Measurements from ENCODE around the gene MAPKAPK5.
A peak's percentile ranks its signal among the peaks of the same experiment; 100 is the strongest.
"Not testable (repeated sequence)": the region's sequence is repeated elsewhere in the genome, so short reads cannot be mapped to it uniquely, and the experiment has no call there.

MAPKAPK5 gene

DNA sequence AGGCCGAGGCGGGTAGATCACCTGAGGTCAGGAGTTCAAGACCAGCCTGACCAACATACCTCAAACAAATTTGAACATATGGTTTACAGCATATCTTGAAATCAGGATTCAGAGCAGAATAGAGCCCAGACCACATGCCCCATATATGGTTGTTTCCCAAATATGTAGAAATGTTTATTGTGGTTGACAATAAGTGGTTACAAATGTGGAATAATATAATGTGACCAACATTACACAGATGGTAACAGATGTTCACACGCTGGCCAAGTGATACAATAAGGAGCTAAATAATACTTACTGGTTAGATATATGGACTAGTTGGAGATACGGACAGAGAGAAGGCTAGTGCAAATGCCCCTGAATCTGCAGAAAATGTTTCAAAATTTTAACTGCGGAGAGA lies 85.3 kb downstream of the MAPKAPK5 start:
- Histone ChIP-seq H3K36me3 (ENCODE audit: control insufficient read depth in 2 of 2, insufficient read depth in 2 of 2, low read length in 2 of 2) (no peaks in the 10 kb centered on the region), H3K4me3 (ENCODE audit: low read length in 2 of 2) (no peak overlapping the region), H3K27ac (ENCODE audit: low read length) (no peak overlapping the region), H3K27me3 (ENCODE audit: control insufficient read depth in 1 of 2, insufficient read depth in 2 of 2, low read length in 2 of 2) (no peaks in the 10 kb centered on the region), H3K9ac (ENCODE audit: low read length in 2 of 2) (no peak overlapping the region), H3K4me1 (ENCODE audit: control insufficient read depth, insufficient read depth, low read length) (no peaks in the 10 kb centered on the region), H3K9me3 (ENCODE audit: control insufficient read depth in 2 of 2, low read length in 2 of 2) (no peaks in the 10 kb centered on the region)

DNA sequence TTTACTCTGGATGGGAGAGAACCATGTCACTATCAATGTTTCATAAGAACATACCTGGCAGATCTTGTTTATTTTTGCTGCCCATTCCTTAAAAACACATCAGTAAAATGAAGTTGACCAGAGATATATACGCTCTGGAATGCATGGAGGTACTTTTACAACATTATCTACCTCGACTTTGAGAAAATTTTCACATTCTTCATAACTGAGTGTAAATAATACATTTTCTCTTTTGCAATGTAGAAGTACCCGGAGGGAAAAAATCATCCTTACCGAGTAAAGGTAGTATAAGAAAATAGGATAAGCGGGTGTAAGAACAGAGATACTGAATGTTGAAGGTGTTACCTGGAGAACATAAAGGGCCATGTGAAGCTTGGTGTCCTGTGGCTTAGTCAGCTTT lies 90.2 kb downstream of the MAPKAPK5 start:
- H3K27me3 ChIP-seq (ENCODE audit: control insufficient read depth in 1 of 2, insufficient read depth in 2 of 2, low read length in 2 of 2): no peaks in the 10 kb centered on the region
- H3K9ac ChIP-seq (ENCODE audit: low read length in 2 of 2): no peak overlapping the region
- H3K4me3 ChIP-seq (ENCODE audit: low read length in 2 of 2): no peak overlapping the region
- H3K36me3 ChIP-seq (ENCODE audit: control insufficient read depth in 2 of 2, insufficient read depth in 2 of 2, low read length in 2 of 2): no peaks in the 10 kb centered on the region
- no peak overlapping the region for H3K27ac ChIP-seq (ENCODE audit: low read length)
- H3K9me3 ChIP-seq (ENCODE audit: control insufficient read depth in 2 of 2, low read length in 2 of 2): no peaks in the 10 kb centered on the region
- H3K4me1 ChIP-seq (ENCODE audit: control insufficient read depth, insufficient read depth, low read length): no peaks in the 10 kb centered on the region

DNA sequence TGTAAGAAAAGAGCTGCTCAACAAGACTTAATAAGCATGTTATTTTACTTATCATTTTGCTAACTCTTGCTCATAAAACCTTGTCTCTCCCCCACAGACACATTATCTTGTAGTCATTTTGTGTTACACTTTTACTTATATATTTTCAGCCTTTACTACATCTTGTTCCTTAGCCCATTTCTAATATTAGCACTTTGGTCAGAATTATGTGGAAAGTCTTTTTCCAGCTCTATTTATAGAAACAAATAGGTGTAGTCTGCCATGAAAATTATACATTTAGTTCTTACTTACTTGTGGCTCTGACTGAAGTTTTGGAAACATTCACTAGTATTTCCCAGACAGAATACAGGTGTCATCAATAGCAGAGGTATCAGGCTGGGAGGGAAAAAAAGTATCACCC lies 94.8 kb downstream of the MAPKAPK5 start:
- Histone ChIP-seq H3K4me3 (ENCODE audit: low read length in 2 of 2) (peak overlapping the region in 1 of 2 donors; percentile 1), H3K9ac (ENCODE audit: low read length in 2 of 2) (no peak overlapping the region), H3K27ac (ENCODE audit: low read length) (peak overlapping the region; percentile 2), H3K9me3 (ENCODE audit: control insufficient read depth in 2 of 2, low read length in 2 of 2) (no peaks in the 10 kb centered on the region), H3K36me3 (ENCODE audit: control insufficient read depth in 2 of 2, insufficient read depth in 2 of 2, low read length in 2 of 2) (no peaks in the 10 kb centered on the region), H3K4me1 (ENCODE audit: control insufficient read depth, insufficient read depth, low read length) (no peaks in the 10 kb centered on the region), H3K27me3 (ENCODE audit: control insufficient read depth in 1 of 2, insufficient read depth in 2 of 2, low read length in 2 of 2) (no peaks in the 10 kb centered on the region)

DNA sequence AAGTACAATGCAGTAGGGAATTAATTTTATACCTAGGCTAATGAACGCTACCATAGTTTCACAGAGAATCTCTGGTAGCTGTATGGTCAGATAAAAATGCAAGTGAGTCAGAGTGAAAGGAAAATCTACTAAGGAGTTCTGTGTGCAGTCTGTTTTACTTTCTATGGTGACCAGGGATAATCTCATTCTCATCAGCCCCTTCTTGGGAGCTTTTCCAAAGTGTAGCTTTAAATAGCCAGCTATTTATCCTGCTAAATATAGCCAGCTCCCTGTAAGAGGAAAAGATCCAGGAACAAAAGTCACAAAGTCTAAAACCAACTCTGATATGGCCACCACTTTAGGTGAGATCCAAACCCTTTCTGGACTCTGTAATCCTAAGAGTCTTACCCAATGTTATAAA lies 95.4 kb downstream of the MAPKAPK5 start:
- Histone ChIP-seq H3K9me3 (ENCODE audit: control insufficient read depth in 2 of 2, low read length in 2 of 2) (no peaks in the 10 kb centered on the region), H3K9ac (ENCODE audit: low read length in 2 of 2) (no peak overlapping the region), H3K36me3 (ENCODE audit: control insufficient read depth in 2 of 2, insufficient read depth in 2 of 2, low read length in 2 of 2) (no peaks in the 10 kb centered on the region), H3K4me3 (ENCODE audit: low read length in 2 of 2) (peak overlapping the region in 1 of 2 donors; percentile 1), H3K27me3 (ENCODE audit: control insufficient read depth in 1 of 2, insufficient read depth in 2 of 2, low read length in 2 of 2) (no peaks in the 10 kb centered on the region), H3K4me1 (ENCODE audit: control insufficient read depth, insufficient read depth, low read length) (no peaks in the 10 kb centered on the region), H3K27ac (ENCODE audit: low read length) (peak overlapping the region; percentile 2)

DNA sequence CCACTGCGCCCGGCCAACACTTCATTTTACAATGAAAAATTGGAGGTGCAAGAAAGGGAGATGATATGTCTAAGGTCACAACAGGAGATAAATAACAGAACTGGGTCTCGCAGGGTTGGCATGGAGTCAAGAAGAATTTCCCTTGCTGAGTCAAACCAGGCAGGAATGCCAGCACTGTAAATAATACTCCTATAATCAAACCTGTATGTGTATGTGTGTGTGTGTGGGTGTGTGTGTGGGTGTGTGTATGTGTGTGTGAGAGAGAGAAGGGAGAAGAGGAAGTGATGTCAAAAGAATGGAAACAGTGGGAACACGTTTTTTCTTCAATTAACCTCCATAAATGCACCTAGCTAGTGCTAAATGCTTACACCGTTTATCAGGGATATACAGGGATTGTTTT lies 100.5 kb downstream of the MAPKAPK5 start:
- no peaks in the 10 kb centered on the region for H3K36me3 ChIP-seq (ENCODE audit: control insufficient read depth in 2 of 2, insufficient read depth in 2 of 2, low read length in 2 of 2)
- no peak overlapping the region for H3K9ac ChIP-seq (ENCODE audit: low read length in 2 of 2)
- no peaks in the 10 kb centered on the region for H3K9me3 ChIP-seq (ENCODE audit: control insufficient read depth in 2 of 2, low read length in 2 of 2)
- no peaks in the 10 kb centered on the region for H3K27me3 ChIP-seq (ENCODE audit: control insufficient read depth in 1 of 2, insufficient read depth in 2 of 2, low read length in 2 of 2)
- no peak overlapping the region for H3K27ac ChIP-seq (ENCODE audit: low read length)
- H3K4me3 ChIP-seq (ENCODE audit: low read length in 2 of 2): no peak overlapping the region
- peaks cover 4% of the 10 kb centered on the region for H3K4me1 ChIP-seq (ENCODE audit: control insufficient read depth, insufficient read depth, low read length)

DNA sequence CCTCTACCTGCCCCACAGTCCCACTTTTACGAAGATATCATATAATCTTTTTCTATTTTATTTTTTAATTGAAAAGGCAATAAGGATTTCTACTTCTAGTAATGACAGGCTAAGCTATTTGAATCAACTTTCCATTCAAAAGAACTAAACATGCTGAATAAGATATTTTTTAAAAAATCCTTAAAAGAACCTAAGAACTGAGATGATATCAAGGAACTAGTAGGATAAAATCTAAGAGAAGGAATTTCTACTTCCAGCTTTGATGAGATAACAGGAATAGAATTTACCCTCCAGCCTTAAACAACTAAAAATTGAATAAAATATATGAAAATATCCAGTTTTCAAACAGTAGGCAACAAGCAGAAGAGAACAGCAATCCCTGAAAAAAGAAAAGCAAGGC lies 101.9 kb downstream of the MAPKAPK5 start:
- H3K9me3 ChIP-seq (ENCODE audit: control insufficient read depth in 2 of 2, low read length in 2 of 2): no peaks in the 10 kb centered on the region
- H3K27me3 ChIP-seq (ENCODE audit: control insufficient read depth in 1 of 2, insufficient read depth in 2 of 2, low read length in 2 of 2): no peaks in the 10 kb centered on the region
- H3K4me3 ChIP-seq (ENCODE audit: low read length in 2 of 2): no peak overlapping the region
- H3K4me1 ChIP-seq (ENCODE audit: control insufficient read depth, insufficient read depth, low read length): peaks cover 4% of the 10 kb centered on the region
- no peaks in the 10 kb centered on the region for H3K36me3 ChIP-seq (ENCODE audit: control insufficient read depth in 2 of 2, insufficient read depth in 2 of 2, low read length in 2 of 2)
- H3K27ac ChIP-seq (ENCODE audit: low read length): no peak overlapping the region
- H3K9ac ChIP-seq (ENCODE audit: low read length in 2 of 2): peak overlapping the region in 1 of 2 donors; percentile 3

DNA sequence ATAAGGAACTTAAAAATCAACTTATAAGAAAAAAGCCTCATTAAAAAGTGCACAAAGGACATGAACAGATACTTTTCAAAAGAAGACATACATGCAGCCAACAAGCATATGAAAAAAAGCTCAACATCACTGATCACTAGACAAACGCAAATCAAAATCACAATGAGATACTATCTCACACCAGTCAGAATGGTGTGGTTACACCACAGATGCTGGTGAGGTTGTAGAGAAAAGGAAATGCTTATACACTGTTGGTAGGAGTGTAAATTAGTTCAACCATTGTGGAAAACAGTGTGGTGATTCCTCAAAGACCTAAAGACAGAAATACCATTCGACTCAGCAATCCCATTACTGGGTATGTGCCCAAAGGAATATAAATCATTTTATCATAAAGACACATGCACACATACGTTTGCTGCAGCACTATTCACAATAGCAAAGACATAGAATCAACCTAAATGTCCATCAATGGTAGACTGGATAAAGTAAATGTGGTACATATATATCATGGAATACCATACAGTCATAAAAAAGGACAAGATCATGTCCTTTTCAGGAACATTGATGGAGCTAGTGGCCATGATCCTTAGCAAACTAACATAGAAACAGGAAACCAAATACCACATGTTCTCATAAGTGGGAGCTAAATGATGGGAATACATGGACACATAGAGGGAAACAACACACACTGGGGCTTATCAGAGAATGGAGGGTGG lies 109.1 kb downstream of the MAPKAPK5 start:
- H3K4me1 ChIP-seq (ENCODE audit: control insufficient read depth, insufficient read depth, low read length); H3K9me3 ChIP-seq (ENCODE audit: control insufficient read depth in 2 of 2, low read length in 2 of 2); H3K36me3 ChIP-seq (ENCODE audit: control insufficient read depth in 2 of 2, insufficient read depth in 2 of 2, low read length in 2 of 2); H3K9ac ChIP-seq (ENCODE audit: low read length in 2 of 2); H3K4me3 ChIP-seq (ENCODE audit: low read length in 2 of 2); H3K27me3 ChIP-seq (ENCODE audit: control insufficient read depth in 1 of 2, insufficient read depth in 2 of 2, low read length in 2 of 2); H3K27ac ChIP-seq (ENCODE audit: low read length): not testable (repeated sequence)

Data from stomach smooth muscle (tissue), 2 donors.